IPS-20b (cell line): Measurements from ENCODE around the gene KRT39.

Experiments
- H3K27ac ChIP-seq: one replicate; pipeline ENCODE4 v1.5.1; 2013; ENCODE audit warnings: low read length
- H3K27me3 ChIP-seq: 2 replicates; pipeline ENCODE4 v1.6.1; 2013; ENCODE audit warnings: mild to moderate bottlenecking, low read length, inconsistent platforms; ENCODE audit not compliant: insufficient read depth
- H3K36me3 ChIP-seq: 2 replicates; pipeline ENCODE4 v1.6.1; 2013; ENCODE audit warnings: low read depth, mild to moderate bottlenecking, inconsistent platforms, low read length, moderate library complexity; ENCODE audit not compliant: insufficient read depth
- H3K4me1 ChIP-seq: 2 replicates; pipeline ENCODE4 v1.6.1; 2013; ENCODE audit warnings: mild to moderate bottlenecking, control low read depth, inconsistent platforms, low read length, moderate library complexity; ENCODE audit not compliant: insufficient read depth
- H3K4me3 ChIP-seq: 2 replicates; pipeline ENCODE4 v1.5.1; 2013; ENCODE audit warnings: mild to moderate bottlenecking, low read length, inconsistent platforms
- H3K9ac ChIP-seq: 2 replicates; pipeline ENCODE4 v1.6.1; 2013; ENCODE audit warnings: low read depth, mild to moderate bottlenecking, inconsistent platforms, low read length, moderate library complexity
- H3K9me3 ChIP-seq: 2 replicates; pipeline ENCODE4 v1.6.1; 2013; ENCODE audit warnings: mild to moderate bottlenecking, low read depth, low read length, inconsistent platforms; ENCODE audit not compliant: insufficient read depth

Gene KRT39

DNA sequence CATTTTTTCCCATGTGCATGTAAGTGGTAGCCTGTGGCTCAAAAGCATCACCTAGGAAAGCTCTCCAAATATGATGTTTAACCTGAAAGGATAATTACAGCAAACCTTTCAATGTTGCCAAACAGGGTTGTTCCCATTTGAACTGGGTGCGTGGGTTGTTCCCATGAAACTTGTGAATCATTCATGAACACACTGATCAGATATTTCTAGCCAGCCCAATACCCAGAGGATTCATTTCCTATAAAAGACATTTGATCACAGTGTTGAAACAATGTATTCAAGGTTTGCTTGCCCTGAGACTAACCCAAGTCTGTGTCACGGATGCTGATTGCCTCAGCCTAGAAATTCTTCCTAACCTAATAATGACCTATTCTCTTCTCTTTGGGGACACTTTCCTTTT is 12.9 kb downstream of the KRT39 start:
- Histone ChIP-seq H3K9ac (no peak overlapping the region), H3K36me3 (no peaks in the 10 kb centered on the region), H3K4me1 (peaks cover 15% of the 10 kb centered on the region), H3K27ac (no peak overlapping the region), H3K9me3 (no peaks in the 10 kb centered on the region), H3K4me3 (no peak overlapping the region), H3K27me3 (no peaks in the 10 kb centered on the region)

GRCh38 chr17:40952661-40953060 is 14.1 kb downstream of the KRT39 start:
- Histone ChIP-seq H3K36me3 (no peaks in the 10 kb centered on the region), H3K27me3 (no peaks in the 10 kb centered on the region), H3K9me3 (no peaks in the 10 kb centered on the region), H3K9ac (no peak overlapping the region), H3K4me3 (no peak overlapping the region), H3K4me1 (peaks cover 11% of the 10 kb centered on the region), H3K27ac (no peak overlapping the region)

- Histone ChIP-seq H3K4me3 (no peak overlapping the region), H3K9ac (no peak overlapping the region), H3K27ac (no peak overlapping the region), H3K9me3 (no peaks in the 10 kb centered on the region), H3K4me1 (peaks cover 6% of the 10 kb centered on the region; the same call in 1 of the 2 replicates), H3K27me3 (no peaks in the 10 kb centered on the region), H3K36me3 (no peaks in the 10 kb centered on the region)
Observed at GRCh38 chr17:40952154-40952553, 14.6 kb downstream of the KRT39 start.

- Histone ChIP-seq H3K9me3 (no peaks in the 10 kb centered on the region), H3K4me1 (no peaks in the 10 kb centered on the region), H3K4me3 (no peak overlapping the region), H3K36me3 (no peaks in the 10 kb centered on the region), H3K27me3 (no peaks in the 10 kb centered on the region), H3K27ac (no peak overlapping the region), H3K9ac (no peak overlapping the region)
Observed at GRCh38 chr17:40951011-40951622, 15.6 kb downstream of the KRT39 start.

GRCh38 chr17:40950176-40950575 is 16.6 kb downstream of the KRT39 start:
- Histone ChIP-seq H3K9ac (no peak overlapping the region), H3K4me1 (no peaks in the 10 kb centered on the region), H3K36me3 (no peaks in the 10 kb centered on the region), H3K27me3 (no peaks in the 10 kb centered on the region), H3K9me3 (no peaks in the 10 kb centered on the region), H3K27ac (no peak overlapping the region), H3K4me3 (no peak overlapping the region)

- no peaks in the 10 kb centered on the region for H3K9me3 ChIP-seq
- no peaks in the 10 kb centered on the region for H3K27me3 ChIP-seq
- no peak overlapping the region for H3K4me3 ChIP-seq
- no peaks in the 10 kb centered on the region for H3K4me1 ChIP-seq
- H3K36me3 ChIP-seq = no peaks in the 10 kb centered on the region
- H3K27ac ChIP-seq = no peak overlapping the region
- H3K9ac ChIP-seq = no peak overlapping the region
Observed at GRCh38 chr17:40949418-40949817, 17.3 kb downstream of the KRT39 start.

DNA sequence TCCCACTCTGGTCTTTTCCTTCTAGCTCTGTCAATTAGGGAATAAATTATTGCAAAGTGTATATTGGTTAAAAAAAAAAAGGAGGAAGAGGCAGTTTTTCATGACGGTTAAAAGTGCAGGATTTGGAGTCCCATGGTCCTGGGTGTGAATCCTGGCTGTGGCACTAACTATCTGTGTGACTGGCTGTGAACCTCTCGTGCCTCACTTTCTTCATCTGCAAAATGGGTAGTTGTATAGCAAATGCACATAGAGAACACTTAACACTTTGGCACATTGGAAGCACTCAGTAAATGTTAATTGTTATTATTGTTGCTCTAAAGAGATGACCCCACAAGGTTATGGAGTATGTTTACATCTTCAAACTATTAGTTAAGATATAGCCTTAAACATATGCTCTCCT is 18.8 kb downstream of the KRT39 start:
- H3K4me3 ChIP-seq = no peak overlapping the region
- H3K9me3 ChIP-seq = no peaks in the 10 kb centered on the region
- H3K27ac ChIP-seq = no peak overlapping the region
- no peaks in the 10 kb centered on the region for H3K4me1 ChIP-seq
- H3K36me3 ChIP-seq = no peaks in the 10 kb centered on the region
- no peak overlapping the region for H3K9ac ChIP-seq
- H3K27me3 ChIP-seq = no peaks in the 10 kb centered on the region

DNA sequence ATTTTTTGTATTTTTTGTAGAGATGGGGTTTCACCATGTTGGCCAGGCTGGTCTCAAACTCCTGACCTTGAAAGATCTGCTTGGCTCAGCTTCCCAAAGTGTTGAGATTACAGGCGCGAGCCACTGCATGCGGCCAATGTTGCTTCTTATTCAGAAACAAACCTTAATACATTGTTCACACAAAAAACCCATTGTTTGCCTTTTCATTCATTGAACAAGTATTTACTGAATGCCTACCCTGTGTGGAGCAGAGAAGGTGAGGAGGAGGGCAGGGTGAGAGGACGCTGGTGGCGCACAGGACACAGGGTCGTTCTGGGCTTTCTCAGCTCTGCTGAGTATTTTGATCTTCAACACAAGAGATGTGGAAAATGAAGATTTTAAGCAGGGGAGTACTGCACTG is 21.3 kb downstream of the KRT39 start:
- Histone ChIP-seq H3K36me3 (no peaks in the 10 kb centered on the region), H3K9ac (no peak overlapping the region), H3K9me3 (no peaks in the 10 kb centered on the region), H3K4me1 (no peaks in the 10 kb centered on the region), H3K4me3 (no peak overlapping the region), H3K27me3 (no peaks in the 10 kb centered on the region), H3K27ac (no peak overlapping the region)

- no peak overlapping the region for H3K4me3 ChIP-seq
- no peaks in the 10 kb centered on the region for H3K27me3 ChIP-seq
- no peaks in the 10 kb centered on the region for H3K9me3 ChIP-seq
- H3K9ac ChIP-seq = no peak overlapping the region
- H3K27ac ChIP-seq = no peak overlapping the region
- H3K36me3 ChIP-seq = no peaks in the 10 kb centered on the region
- H3K4me1 ChIP-seq = no peaks in the 10 kb centered on the region
Observed at GRCh38 chr17:40944531-40944930, 22.2 kb downstream of the KRT39 start.

DNA sequence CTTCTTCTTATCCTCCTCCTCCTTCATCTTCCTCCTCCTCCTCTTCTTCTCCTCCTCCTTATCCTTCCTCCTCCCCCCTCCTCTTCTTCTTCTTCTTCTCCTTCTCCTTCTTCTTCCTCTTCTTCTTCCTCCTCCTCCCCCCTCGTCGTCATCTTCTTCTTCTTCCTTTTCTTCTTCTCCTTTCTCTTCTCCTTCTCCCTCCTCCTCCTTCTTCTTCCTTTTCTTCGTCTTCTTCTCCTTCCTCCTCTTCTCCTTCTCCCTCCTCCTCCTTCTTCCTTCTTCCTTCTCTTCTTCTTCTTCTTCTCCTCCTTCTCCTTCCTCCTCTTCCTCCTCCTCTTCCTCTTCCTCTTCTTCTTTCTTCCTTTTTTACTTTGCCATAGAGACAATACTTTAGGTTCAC is 24.2 kb downstream of the KRT39 start:
- Histone ChIP-seq H3K27ac (no peak overlapping the region), H3K9ac (no peak overlapping the region), H3K4me1 (no peaks in the 10 kb centered on the region), H3K36me3 (no peaks in the 10 kb centered on the region), H3K27me3 (no peaks in the 10 kb centered on the region), H3K9me3 (no peaks in the 10 kb centered on the region), H3K4me3 (no peak overlapping the region)

DNA sequence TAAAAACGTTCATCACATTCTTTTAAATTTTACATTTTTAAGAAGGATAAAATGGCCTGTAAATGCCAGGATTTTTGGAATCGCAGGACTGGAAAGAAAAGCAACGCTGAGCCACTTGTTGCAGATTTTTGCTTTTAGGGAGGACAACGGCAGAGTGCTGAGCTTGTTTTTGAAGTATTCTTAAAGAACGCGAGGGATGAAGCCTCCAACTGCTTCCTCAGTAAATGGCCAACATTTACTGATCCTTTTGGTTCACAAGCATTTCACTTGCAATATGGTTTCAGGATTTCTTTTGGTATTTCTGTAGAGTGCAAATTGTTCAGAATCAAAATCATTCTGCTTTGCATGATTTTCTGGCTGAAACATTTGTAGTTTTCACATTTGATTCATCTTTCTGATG is 26.5 kb downstream of the KRT39 start:
- Histone ChIP-seq H3K9me3 (no peaks in the 10 kb centered on the region), H3K4me3 (no peak overlapping the region), H3K36me3 (no peaks in the 10 kb centered on the region), H3K27me3 (no peaks in the 10 kb centered on the region), H3K4me1 (peaks cover 7% of the 10 kb centered on the region; the same call in 1 of the 2 replicates), H3K9ac (no peak overlapping the region), H3K27ac (no peak overlapping the region)

GRCh38 chr17:40938981-40939380 is 27.8 kb downstream of the KRT39 start:
- H3K9ac ChIP-seq = no peak overlapping the region
- H3K9me3 ChIP-seq = no peaks in the 10 kb centered on the region
- H3K36me3 ChIP-seq = no peaks in the 10 kb centered on the region
- no peak overlapping the region for H3K27ac ChIP-seq
- peaks cover 7% of the 10 kb centered on the region; the same call in 1 of the 2 replicates for H3K4me1 ChIP-seq
- no peaks in the 10 kb centered on the region for H3K27me3 ChIP-seq
- H3K4me3 ChIP-seq = no peak overlapping the region
